ENCODE results near the gene ADSS2.

Gene ADSS2

DNA sequence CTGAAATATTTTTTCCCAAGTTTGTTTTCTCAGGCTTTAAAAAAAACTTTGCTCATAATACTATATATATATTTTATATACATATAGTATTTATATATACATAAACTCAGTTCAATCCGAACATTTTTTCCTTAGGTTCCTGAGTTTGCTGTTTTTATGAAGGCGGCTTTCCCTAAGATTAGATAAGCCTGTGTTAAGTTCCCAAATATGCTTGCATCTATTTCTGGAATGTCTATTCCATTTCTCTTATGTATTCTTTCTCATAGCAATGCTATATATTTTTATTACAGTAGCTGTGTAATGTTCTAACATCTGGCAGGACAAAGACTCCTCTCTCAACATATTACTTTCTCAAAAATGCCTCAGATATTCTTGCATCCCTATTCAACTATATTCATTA, 45.9 kb downstream of the ADSS2 start:
- Histone ChIP-seq H3K4me2 (ENCODE audit: insufficient read depth, low read length, poor library complexity, severe bottlenecking) (no peak overlapping the region), H3K36me3 (replicated peaks in 1 of 2; ENCODE audit: control insufficient read depth in 2 of 2, insufficient read depth in 2 of 2, low read length in 2 of 2) (peaks cover 6 to 77% of the 10 kb centered on the region in 2 donors), H2AFZ (ENCODE audit: low read length) (no peak overlapping the region), H3K4ac (ENCODE audit: low read length) (no peak overlapping the region), H3K4me3 (ENCODE audit: low read length in 2 of 2) (no peak overlapping the region), H3K18ac (ENCODE audit: low read length) (no peak overlapping the region), H2BK15ac (ENCODE audit: low read length) (no peak overlapping the region), H2BK5ac (ENCODE audit: low read length) (no peak overlapping the region), H3K9ac (ENCODE audit: low read depth, low read length, poor library complexity) (no peak overlapping the region), H2BK120ac (ENCODE audit: low read depth, low read length) (no peak overlapping the region), H2BK12ac (ENCODE audit: low read length) (no peak overlapping the region), H3K14ac (ENCODE audit: low read length) (no peak overlapping the region), H3K27ac (replicated peaks; ENCODE audit: low read length) (no peak overlapping the region), H3K9me3 (replicated peaks in 1 of 2; ENCODE audit: control insufficient read depth in 2 of 2, insufficient read depth in 1 of 2, low read depth in 1 of 2, low read length in 2 of 2) (peaks cover 5 to 33% of the 10 kb centered on the region in 2 donors), H3K23ac (ENCODE audit: low read depth, low read length, poor library complexity) (no peak overlapping the region), H4K8ac (ENCODE audit: low read depth, low read length) (no peak overlapping the region), H3K4me1 (ENCODE audit: control insufficient read depth in 2 of 2, insufficient read depth in 1 of 2, low read depth in 1 of 2, low read length in 2 of 2) (no peaks in the 10 kb centered on the region), H2AK5ac (ENCODE audit: low read depth, low read length) (no peak overlapping the region), H4K91ac (ENCODE audit: low read depth, low read length, poor library complexity) (no peak overlapping the region), H3K27me3 (ENCODE audit: control insufficient read depth in 3 of 3, insufficient read depth in 3 of 3, low read depth in 1 of 3, low read length in 3 of 3) (no peaks in the 10 kb centered on the region), H3K79me1 (ENCODE audit: low read depth, low read length) (no peaks in the 10 kb centered on the region)
- no peak for DNase-seq (ENCODE audit: low spot score)
- WGBS, 2 donors (ENCODE audit: extremely low coverage in 2 of 2, insufficient read length in 2 of 2, insufficient replicate concordance in 1 of 2), result no CpG with 5 or more reads among the region's 2 CpGs

DNA sequence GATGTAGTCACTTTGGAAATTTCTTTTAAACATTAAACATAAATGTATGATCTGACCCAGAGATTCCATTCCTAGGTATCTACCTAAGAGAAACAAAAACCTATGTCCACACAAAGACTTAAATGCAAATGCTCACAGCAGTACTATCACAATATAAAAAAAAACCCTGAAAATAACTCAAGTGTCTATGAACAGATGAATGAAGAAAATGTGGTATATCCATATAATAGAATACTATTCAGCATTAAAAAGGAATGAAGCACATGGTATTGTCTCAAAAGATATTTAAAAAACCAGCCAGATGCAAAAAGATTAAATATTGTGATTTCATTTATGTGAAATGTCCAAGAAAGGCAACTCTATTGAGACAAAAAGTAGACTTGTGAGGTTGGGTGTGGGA, 48.3 kb downstream of the ADSS2 start:
- H2BK120ac ChIP-seq (ENCODE audit: low read depth, low read length), result no peak overlapping the region
- no peak for DNase-seq (ENCODE audit: low spot score)

DNA sequence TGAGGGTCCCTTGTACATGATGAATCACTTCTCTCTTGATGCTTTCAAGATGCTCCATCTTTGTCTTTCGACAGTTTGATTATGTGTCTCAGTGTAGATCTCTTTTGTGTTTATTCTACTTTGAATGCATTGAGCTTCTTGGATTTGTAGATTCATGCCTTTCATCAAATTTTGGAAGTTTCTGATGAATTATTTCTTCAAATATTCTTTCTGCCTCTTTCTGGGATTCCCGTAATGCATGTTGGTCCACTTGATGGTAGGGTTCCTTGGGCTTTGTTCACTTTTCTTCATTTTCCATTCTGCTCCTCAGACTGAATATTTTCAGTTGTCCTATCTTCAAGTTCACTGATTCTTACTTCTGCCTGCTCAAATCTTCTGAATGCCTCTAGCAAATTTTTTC, 50.7 kb downstream of the ADSS2 start:
- Histone ChIP-seq H3K9me3 (replicated peaks in 1 of 2; ENCODE audit: control insufficient read depth in 2 of 2, insufficient read depth in 1 of 2, low read depth in 1 of 2, low read length in 2 of 2) (peaks cover 8 to 37% of the 10 kb centered on the region in 2 donors), H2AFZ (ENCODE audit: low read length) (no peak overlapping the region), H4K91ac (ENCODE audit: low read depth, low read length, poor library complexity) (no peak overlapping the region), H3K23ac (ENCODE audit: low read depth, low read length, poor library complexity) (no peak overlapping the region), H2BK15ac (ENCODE audit: low read length) (no peak overlapping the region), H3K14ac (ENCODE audit: low read length) (no peak overlapping the region), H2AK5ac (ENCODE audit: low read depth, low read length) (no peak overlapping the region), H3K4me2 (ENCODE audit: insufficient read depth, low read length, poor library complexity, severe bottlenecking) (no peak overlapping the region), H3K27ac (replicated peaks; ENCODE audit: low read length) (no peak overlapping the region), H3K18ac (ENCODE audit: low read length) (no peak overlapping the region), H2BK5ac (ENCODE audit: low read length) (no peak overlapping the region), H4K8ac (ENCODE audit: low read depth, low read length) (no peak overlapping the region), H3K4me3 (ENCODE audit: low read length in 2 of 2) (no peak overlapping the region), H2BK12ac (ENCODE audit: low read length) (no peak overlapping the region), H3K4me1 (ENCODE audit: control insufficient read depth in 2 of 2, insufficient read depth in 1 of 2, low read depth in 1 of 2, low read length in 2 of 2) (peaks cover 0 to 1% of the 10 kb centered on the region in 2 donors), H3K79me1 (ENCODE audit: low read depth, low read length) (no peaks in the 10 kb centered on the region), H2BK120ac (ENCODE audit: low read depth, low read length) (no peak overlapping the region), H3K4ac (ENCODE audit: low read length) (no peak overlapping the region), H3K27me3 (ENCODE audit: control insufficient read depth in 3 of 3, insufficient read depth in 3 of 3, low read depth in 1 of 3, low read length in 3 of 3) (no peaks in the 10 kb centered on the region), H3K9ac (ENCODE audit: low read depth, low read length, poor library complexity) (no peak overlapping the region), H3K36me3 (replicated peaks in 1 of 2; ENCODE audit: control insufficient read depth in 2 of 2, insufficient read depth in 2 of 2, low read length in 2 of 2) (peaks cover 6 to 38% of the 10 kb centered on the region in 2 donors)
- no peak for DNase-seq (ENCODE audit: low spot score)
- WGBS, 2 donors (ENCODE audit: extremely low coverage in 2 of 2, insufficient read length in 2 of 2, insufficient replicate concordance in 1 of 2), result no CpG with 5 or more reads among the region's 2 CpGs

More for the DNA sequence above, 48.3 kb downstream of the ADSS2 start:
- Histone ChIP-seq H2BK5ac (ENCODE audit: low read length) (no peak overlapping the region), H2BK15ac (ENCODE audit: low read length) (no peak overlapping the region), H3K9me3 (replicated peaks in 1 of 2; ENCODE audit: control insufficient read depth in 2 of 2, insufficient read depth in 1 of 2, low read depth in 1 of 2, low read length in 2 of 2) (peaks cover 8 to 37% of the 10 kb centered on the region in 2 donors), H3K9ac (ENCODE audit: low read depth, low read length, poor library complexity) (no peak overlapping the region), H2BK12ac (ENCODE audit: low read length) (no peak overlapping the region), H3K79me1 (ENCODE audit: low read depth, low read length) (no peaks in the 10 kb centered on the region), H3K36me3 (replicated peaks in 1 of 2; ENCODE audit: control insufficient read depth in 2 of 2, insufficient read depth in 2 of 2, low read length in 2 of 2) (peaks cover 6 to 60% of the 10 kb centered on the region in 2 donors), H3K4me3 (ENCODE audit: low read length in 2 of 2) (no peak overlapping the region), H3K27me3 (ENCODE audit: control insufficient read depth in 3 of 3, insufficient read depth in 3 of 3, low read depth in 1 of 3, low read length in 3 of 3) (no peaks in the 10 kb centered on the region), H3K4me2 (ENCODE audit: insufficient read depth, low read length, poor library complexity, severe bottlenecking) (no peak overlapping the region), H3K18ac (ENCODE audit: low read length) (no peak overlapping the region), H3K27ac (replicated peaks; ENCODE audit: low read length) (no peak overlapping the region), H4K91ac (ENCODE audit: low read depth, low read length, poor library complexity) (no peak overlapping the region), H3K4me1 (ENCODE audit: control insufficient read depth in 2 of 2, insufficient read depth in 1 of 2, low read depth in 1 of 2, low read length in 2 of 2) (no peaks in the 10 kb centered on the region), H3K23ac (ENCODE audit: low read depth, low read length, poor library complexity) (no peak overlapping the region), H2AK5ac (ENCODE audit: low read depth, low read length) (no peak overlapping the region), H4K8ac (ENCODE audit: low read depth, low read length) (no peak overlapping the region), H2AFZ (ENCODE audit: low read length) (no peak overlapping the region), H3K14ac (ENCODE audit: low read length) (no peak overlapping the region), H3K4ac (ENCODE audit: low read length) (no peak overlapping the region)

DNA sequence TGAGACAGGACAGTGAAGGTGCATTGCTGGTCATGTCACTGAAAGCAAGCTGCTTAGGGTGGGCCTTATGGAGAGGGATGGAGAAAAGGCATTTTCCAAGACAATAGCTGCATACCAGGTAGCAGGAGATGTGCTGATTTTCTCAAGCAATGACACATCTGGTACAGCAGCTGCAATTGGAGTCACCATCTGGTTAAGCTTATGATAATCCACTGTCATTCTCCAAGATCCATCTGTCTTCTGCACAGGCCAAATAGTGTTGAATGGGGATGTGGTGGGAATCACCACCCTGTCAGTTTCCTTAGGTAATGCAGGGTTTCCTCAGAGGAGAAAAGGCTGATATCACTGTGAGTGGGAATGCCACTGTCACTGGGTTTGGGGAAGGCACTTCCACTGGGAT, 54.6 kb downstream of the ADSS2 start:
- Histone ChIP-seq H2BK12ac (ENCODE audit: low read length) (no peak overlapping the region), H3K9ac (ENCODE audit: low read depth, low read length, poor library complexity) (no peak overlapping the region), H2BK15ac (ENCODE audit: low read length) (no peak overlapping the region), H3K27me3 (ENCODE audit: control insufficient read depth in 3 of 3, insufficient read depth in 3 of 3, low read depth in 1 of 3, low read length in 3 of 3) (no peaks in the 10 kb centered on the region), H2AFZ (ENCODE audit: low read length) (no peak overlapping the region), H4K8ac (ENCODE audit: low read depth, low read length) (no peak overlapping the region), H3K4me2 (ENCODE audit: insufficient read depth, low read length, poor library complexity, severe bottlenecking) (no peak overlapping the region), H3K9me3 (replicated peaks in 1 of 2; ENCODE audit: control insufficient read depth in 2 of 2, insufficient read depth in 1 of 2, low read depth in 1 of 2, low read length in 2 of 2) (peaks cover 6 to 16% of the 10 kb centered on the region in 2 donors), H3K27ac (replicated peaks; ENCODE audit: low read length) (no peak overlapping the region), H3K36me3 (replicated peaks in 1 of 2; ENCODE audit: control insufficient read depth in 2 of 2, insufficient read depth in 2 of 2, low read length in 2 of 2) (peaks cover 4 to 14% of the 10 kb centered on the region in 2 donors), H3K4me1 (ENCODE audit: control insufficient read depth in 2 of 2, insufficient read depth in 1 of 2, low read depth in 1 of 2, low read length in 2 of 2) (peaks cover 0 to 2% of the 10 kb centered on the region in 2 donors), H3K4me3 (ENCODE audit: low read length in 2 of 2) (no peak overlapping the region), H3K4ac (ENCODE audit: low read length) (no peak overlapping the region), H2BK120ac (ENCODE audit: low read depth, low read length) (no peak overlapping the region), H2BK5ac (ENCODE audit: low read length) (no peak overlapping the region), H3K23ac (ENCODE audit: low read depth, low read length, poor library complexity) (no peak overlapping the region), H3K18ac (ENCODE audit: low read length) (no peak overlapping the region), H3K14ac (ENCODE audit: low read length) (no peak overlapping the region), H2AK5ac (ENCODE audit: low read depth, low read length) (no peak overlapping the region), H3K79me1 (ENCODE audit: low read depth, low read length) (no peaks in the 10 kb centered on the region), H4K91ac (ENCODE audit: low read depth, low read length, poor library complexity) (no peak overlapping the region)
- DNase-seq (ENCODE audit: low spot score), result no peak

All from neuronal stem cell (in vitro differentiated cells).